GM23248 (cell line): ENCODE data around the gene TOX2.

Experiments used
- EZH2 ChIP-seq: fragments of 200-600 bp; sonication (generic); IDR thresholded peaks from 2 replicates; pipeline ENCODE4 v1.6.1; 2018; ENCODE audit warnings: antibody characterized with exemption, mild to moderate bottlenecking; ENCODE audit not compliant: insufficient read depth, poor library complexity, severe bottlenecking
- EZH2phosphoT487 ChIP-seq: fragments of 200-600 bp; sonication (generic); IDR thresholded peaks from 2 replicates; pipeline ENCODE4 v1.6.1; 2018; ENCODE audit warnings: antibody characterized with exemption, moderate library complexity, mild to moderate bottlenecking, low read depth; ENCODE audit not compliant: insufficient read depth

GRCh38 chr20:43979576-43980105, 65.0 kb downstream of the TOX2 start:
- TF ChIP-seq EZH2 (no peak), EZH2phosphoT487 (no peak)
